Measurements from ENCODE around the gene SLC46A1.

DNA sequence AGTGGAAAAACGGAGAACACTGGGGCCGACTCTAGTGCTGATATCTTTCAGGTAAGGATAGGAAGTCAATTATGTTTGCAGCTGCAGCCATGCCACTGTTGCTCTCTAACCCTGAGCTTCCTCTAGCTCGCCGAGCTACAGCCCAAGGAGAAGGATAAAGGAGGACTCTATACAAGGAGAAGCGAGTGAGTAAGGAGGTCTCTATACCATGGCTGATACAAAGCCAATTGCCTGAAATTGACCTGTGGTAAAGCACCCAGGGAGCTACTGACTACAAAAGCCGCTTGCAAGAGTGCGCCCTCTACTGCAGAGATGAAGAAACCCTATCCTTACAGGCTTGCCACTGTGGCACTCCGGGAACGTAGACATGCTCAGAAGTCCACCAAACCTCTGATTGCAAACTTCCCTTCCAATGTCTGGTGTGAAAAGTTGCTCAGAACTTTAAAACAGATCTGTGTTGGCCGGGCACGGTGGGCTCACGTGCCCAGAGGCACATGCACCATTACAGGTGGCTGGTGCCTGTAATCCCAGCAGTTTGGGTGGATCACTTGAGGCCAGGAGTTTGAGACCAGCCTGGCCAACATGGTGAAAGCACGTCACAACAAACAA is 10.8 kb upstream of the SLC46A1 start:
- TF ChIP-seq, protein P1, sequence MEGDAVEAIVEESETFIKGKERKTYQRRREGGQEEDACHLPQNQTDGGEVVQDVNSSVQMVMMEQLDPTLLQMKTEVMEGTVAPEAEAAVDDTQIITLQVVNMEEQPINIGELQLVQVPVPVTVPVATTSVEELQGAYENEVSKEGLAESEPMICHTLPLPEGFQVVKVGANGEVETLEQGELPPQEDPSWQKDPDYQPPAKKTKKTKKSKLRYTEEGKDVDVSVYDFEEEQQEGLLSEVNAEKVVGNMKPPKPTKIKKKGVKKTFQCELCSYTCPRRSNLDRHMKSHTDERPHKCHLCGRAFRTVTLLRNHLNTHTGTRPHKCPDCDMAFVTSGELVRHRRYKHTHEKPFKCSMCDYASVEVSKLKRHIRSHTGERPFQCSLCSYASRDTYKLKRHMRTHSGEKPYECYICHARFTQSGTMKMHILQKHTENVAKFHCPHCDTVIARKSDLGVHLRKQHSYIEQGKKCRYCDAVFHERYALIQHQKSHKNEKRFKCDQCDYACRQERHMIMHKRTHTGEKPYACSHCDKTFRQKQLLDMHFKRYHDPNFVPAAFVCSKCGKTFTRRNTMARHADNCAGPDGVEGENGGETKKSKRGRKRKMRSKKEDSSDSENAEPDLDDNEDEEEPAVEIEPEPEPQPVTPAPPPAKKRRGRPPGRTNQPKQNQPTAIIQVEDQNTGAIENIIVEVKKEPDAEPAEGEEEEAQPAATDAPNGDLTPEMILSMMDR (IDR thresholded peaks at IDR 0.05), result peak in 1 of 4 experiments; percentile 21
- TF ChIP-seq POLR2A (IDR thresholded peaks at IDR 0.05), result no peak

Measured in uterus (tissue), 2 donors.